NCI-H1092 (cell line): ENCODE results near the gene ZNF433.
"Not testable (repeated sequence)": the region's sequence is repeated elsewhere in the genome, so short reads cannot be mapped to it uniquely, and the experiment has no call there.

Experiments used
- DNase-seq: peaks from one replicate; lab custom pipeline; 2025; lab: John Stamatoyannopoulos, UW

ZNF433 gene

GRCh38 chr19:12035220-12036172 lies at the start of gene ZNF433:
Gene ZNF433 (minus strand): TSS chr19:12035679. CDS start chr19:12035539, 140 bp downstream.
- DNase-seq = peak; percentile 92

- not testable (repeated sequence) for DNase-seq
These were observed 47.9 kb upstream of the ZNF433 start for GRCh38 chr19:12083336-12083735.

GRCh38 chr19:12077375-12077774 lies 41.9 kb upstream of the ZNF433 start:
- no peak for DNase-seq

- DNase-seq = not testable (repeated sequence)
These were observed 40.9 kb upstream of the ZNF433 start for GRCh38 chr19:12076331-12076730.

- DNase-seq = no peak
These were observed 40.2 kb upstream of the ZNF433 start for GRCh38 chr19:12075538-12076139.

GRCh38 chr19:12064590-12065538 lies 29.4 kb upstream of the ZNF433 start, which contains the start of gene ZNF844:
Gene ZNF844 (plus strand): TSS chr19:12064731. CDS start chr19:12064874, 143 bp downstream.
- DNase-seq = peak; percentile 83

GRCh38 chr19:12055784-12056183 lies 20.3 kb upstream of the ZNF433 start:
- no peak for DNase-seq

- DNase-seq = peak; percentile 93
These were observed 17.2 kb upstream of the ZNF433 start, which contains the start of gene ZNF878 for GRCh38 chr19:12052497-12053169. Gene ZNF878 (minus strand): TSS chr19:12052961. CDS start chr19:12052801, 160 bp downstream.

- DNase-seq = no peak
These were observed 16.6 kb upstream of the ZNF433 start for GRCh38 chr19:12052091-12052496.

- no peak for DNase-seq
These were observed 12.4 kb upstream of the ZNF433 start for GRCh38 chr19:12047868-12048267.

- no peak for DNase-seq
These were observed 8.4 kb upstream of the ZNF433 start for GRCh38 chr19:12043752-12044422.

- DNase-seq = no peak
These were observed 7.4 kb upstream of the ZNF433 start for GRCh38 chr19:12042893-12043292.

GRCh38 chr19:12034620-12035019 lies 859 bp downstream of the ZNF433 start:
- no peak for DNase-seq

GRCh38 chr19:12034198-12034597 lies 1.3 kb downstream of the ZNF433 start:
- DNase-seq = no peak

GRCh38 chr19:12015753-12016116 lies 19.7 kb downstream of the ZNF433 start:
- no peak for DNase-seq

- DNase-seq = no peak
These were observed 20.3 kb downstream of the ZNF433 start for GRCh38 chr19:12015015-12015752.

GRCh38 chr19:12000152-12000981 lies 35.1 kb downstream of the ZNF433 start:
- no peak for DNase-seq

- DNase-seq = no peak
These were observed 40.3 kb downstream of the ZNF433 start for GRCh38 chr19:11995174-11995573.

GRCh38 chr19:11991921-11992320 lies 43.6 kb downstream of the ZNF433 start:
- DNase-seq = not testable (repeated sequence)
